ENCODE measurements around the gene KNCN.

The KNCN gene

GRCh38 chr1:46551597-46552095 lies at the start of gene KNCN:
TSS of gene KNCN (minus strand) at chr1:46551647. CDS start at chr1:46551215, 432 bp downstream.
- Histone ChIP-seq H3K4me1 (ENCODE audit: insufficient read depth, low read length) (no peaks in the 10 kb centered on the region), H3K27ac (ENCODE audit: low read length) (no peak within 1 kb of the TSS), H3K9ac (ENCODE audit: low read depth, low read length) (no peak within 1 kb of the TSS; the same call in 1 of the 2 replicates), H3K4me3 (ENCODE audit: low read length) (no peak within 1 kb of the TSS), H3K27me3 (ENCODE audit: insufficient read depth, low read length) (peaks cover 26% of the 10 kb centered on the region), H3K36me3 (ENCODE audit: insufficient read depth, low read depth, low read length) (no peaks in the 10 kb centered on the region), H3K9me3 (ENCODE audit: insufficient read depth, low read depth, low read length) (no peaks in the 10 kb centered on the region)

GRCh38 chr1:46599059-46599970 lies 47.9 kb upstream of the KNCN start:
- H3K9ac ChIP-seq (ENCODE audit: low read depth, low read length): no peak overlapping the region
- no peaks in the 10 kb centered on the region for H3K36me3 ChIP-seq (ENCODE audit: insufficient read depth, low read depth, low read length)
- H3K27me3 ChIP-seq (ENCODE audit: insufficient read depth, low read length): no peaks in the 10 kb centered on the region
- H3K9me3 ChIP-seq (ENCODE audit: insufficient read depth, low read depth, low read length): no peaks in the 10 kb centered on the region
- H3K27ac ChIP-seq (ENCODE audit: low read length): no peak overlapping the region
- H3K4me1 ChIP-seq (ENCODE audit: insufficient read depth, low read length): 0 out of 2 replicates have a peak, but pooled peaks cover 3% of the 10 kb centered on the region
- no peak overlapping the region for H3K4me3 ChIP-seq (ENCODE audit: low read length)

- H3K27me3 ChIP-seq (ENCODE audit: insufficient read depth, low read length): no peaks in the 10 kb centered on the region
- H3K36me3 ChIP-seq (ENCODE audit: insufficient read depth, low read depth, low read length): peaks cover 11% of the 10 kb centered on the region; the same call in 1 of the 2 replicates
- no peak overlapping the region for H3K9ac ChIP-seq (ENCODE audit: low read depth, low read length)
- no peak overlapping the region for H3K4me3 ChIP-seq (ENCODE audit: low read length)
- H3K27ac ChIP-seq (ENCODE audit: low read length): no peak overlapping the region
- no peaks in the 10 kb centered on the region for H3K9me3 ChIP-seq (ENCODE audit: insufficient read depth, low read depth, low read length)
- H3K4me1 ChIP-seq (ENCODE audit: insufficient read depth, low read length): no peaks in the 10 kb centered on the region
Observed at GRCh38 chr1:46596846-46597245, 45.4 kb upstream of the KNCN start.

GRCh38 chr1:46596036-46596435 lies 44.6 kb upstream of the KNCN start:
- Histone ChIP-seq H3K27me3 (ENCODE audit: insufficient read depth, low read length) (no peaks in the 10 kb centered on the region), H3K4me1 (ENCODE audit: insufficient read depth, low read length) (no peaks in the 10 kb centered on the region), H3K36me3 (ENCODE audit: insufficient read depth, low read depth, low read length) (peaks cover 12% of the 10 kb centered on the region; the same call in 1 of the 2 replicates), H3K9me3 (ENCODE audit: insufficient read depth, low read depth, low read length) (no peaks in the 10 kb centered on the region), H3K9ac (ENCODE audit: low read depth, low read length) (no peak overlapping the region), H3K27ac (ENCODE audit: low read length) (no peak overlapping the region), H3K4me3 (ENCODE audit: low read length) (no peak overlapping the region)

GRCh38 chr1:46595127-46595526 lies 43.7 kb upstream of the KNCN start:
- no peaks in the 10 kb centered on the region for H3K9me3 ChIP-seq (ENCODE audit: insufficient read depth, low read depth, low read length)
- H3K4me3 ChIP-seq (ENCODE audit: low read length): no peak overlapping the region

GRCh38 chr1:46594063-46594462 lies 42.6 kb upstream of the KNCN start:
- peaks cover 20% of the 10 kb centered on the region; the same call in 1 of the 2 replicates for H3K36me3 ChIP-seq (ENCODE audit: insufficient read depth, low read depth, low read length)
- no peak overlapping the region for H3K4me3 ChIP-seq (ENCODE audit: low read length)
- no peaks in the 10 kb centered on the region for H3K9me3 ChIP-seq (ENCODE audit: insufficient read depth, low read depth, low read length)
- H3K27me3 ChIP-seq (ENCODE audit: insufficient read depth, low read length): no peaks in the 10 kb centered on the region
- no peak overlapping the region for H3K9ac ChIP-seq (ENCODE audit: low read depth, low read length)
- H3K27ac ChIP-seq (ENCODE audit: low read length): no peak overlapping the region
- H3K4me1 ChIP-seq (ENCODE audit: insufficient read depth, low read length): no peaks in the 10 kb centered on the region

More at GRCh38 chr1:46595127-46595526, 43.7 kb upstream of the KNCN start:
- Histone ChIP-seq H3K9ac (ENCODE audit: low read depth, low read length) (no peak overlapping the region), H3K27me3 (ENCODE audit: insufficient read depth, low read length) (no peaks in the 10 kb centered on the region), H3K36me3 (ENCODE audit: insufficient read depth, low read depth, low read length) (peaks cover 20% of the 10 kb centered on the region; the same call in 1 of the 2 replicates), H3K27ac (ENCODE audit: low read length) (no peak overlapping the region), H3K4me1 (ENCODE audit: insufficient read depth, low read length) (no peaks in the 10 kb centered on the region)

GRCh38 chr1:46592823-46593222 lies 41.4 kb upstream of the KNCN start:
- Histone ChIP-seq H3K27me3 (ENCODE audit: insufficient read depth, low read length) (no peaks in the 10 kb centered on the region), H3K4me1 (ENCODE audit: insufficient read depth, low read length) (no peaks in the 10 kb centered on the region), H3K36me3 (ENCODE audit: insufficient read depth, low read depth, low read length) (peaks cover 20% of the 10 kb centered on the region; the same call in 1 of the 2 replicates), H3K9ac (ENCODE audit: low read depth, low read length) (no peak overlapping the region), H3K27ac (ENCODE audit: low read length) (no peak overlapping the region), H3K4me3 (ENCODE audit: low read length) (no peak overlapping the region), H3K9me3 (ENCODE audit: insufficient read depth, low read depth, low read length) (no peaks in the 10 kb centered on the region)

- Histone ChIP-seq H3K4me3 (ENCODE audit: low read length) (no peak overlapping the region), H3K4me1 (ENCODE audit: insufficient read depth, low read length) (no peaks in the 10 kb centered on the region), H3K36me3 (ENCODE audit: insufficient read depth, low read depth, low read length) (peaks cover 20% of the 10 kb centered on the region; the same call in 1 of the 2 replicates), H3K9me3 (ENCODE audit: insufficient read depth, low read depth, low read length) (no peaks in the 10 kb centered on the region), H3K27me3 (ENCODE audit: insufficient read depth, low read length) (no peaks in the 10 kb centered on the region), H3K27ac (ENCODE audit: low read length) (no peak overlapping the region), H3K9ac (ENCODE audit: low read depth, low read length) (no peak overlapping the region)
Observed at GRCh38 chr1:46589529-46589928, 38.1 kb upstream of the KNCN start.

GRCh38 chr1:46587069-46587468 lies 35.6 kb upstream of the KNCN start:
- no peaks in the 10 kb centered on the region for H3K27me3 ChIP-seq (ENCODE audit: insufficient read depth, low read length)
- peaks cover 9% of the 10 kb centered on the region; the same call in 1 of the 2 replicates for H3K36me3 ChIP-seq (ENCODE audit: insufficient read depth, low read depth, low read length)
- H3K27ac ChIP-seq (ENCODE audit: low read length): no peak overlapping the region
- H3K9me3 ChIP-seq (ENCODE audit: insufficient read depth, low read depth, low read length): no peaks in the 10 kb centered on the region
- no peak overlapping the region for H3K4me3 ChIP-seq (ENCODE audit: low read length)
- H3K4me1 ChIP-seq (ENCODE audit: insufficient read depth, low read length): peaks cover 4% of the 10 kb centered on the region; the same call in 1 of the 2 replicates
- H3K9ac ChIP-seq (ENCODE audit: low read depth, low read length): no peak overlapping the region

GRCh38 chr1:46585312-46585938 lies 34.0 kb upstream of the KNCN start:
- no peak overlapping the region for H3K9ac ChIP-seq (ENCODE audit: low read depth, low read length)
- no peak overlapping the region for H3K27ac ChIP-seq (ENCODE audit: low read length)
- H3K27me3 ChIP-seq (ENCODE audit: insufficient read depth, low read length): no peaks in the 10 kb centered on the region
- peaks cover 1% of the 10 kb centered on the region; the same call in 1 of the 2 replicates for H3K36me3 ChIP-seq (ENCODE audit: insufficient read depth, low read depth, low read length)
- no peak overlapping the region for H3K4me3 ChIP-seq (ENCODE audit: low read length)
- H3K9me3 ChIP-seq (ENCODE audit: insufficient read depth, low read depth, low read length): no peaks in the 10 kb centered on the region
- H3K4me1 ChIP-seq (ENCODE audit: insufficient read depth, low read length): peaks cover 4% of the 10 kb centered on the region; the same call in 1 of the 2 replicates

- no peak overlapping the region for H3K4me3 ChIP-seq (ENCODE audit: low read length)
- H3K36me3 ChIP-seq (ENCODE audit: insufficient read depth, low read depth, low read length): 0 out of 2 replicates have a peak, but pooled peaks cover 3% of the 10 kb centered on the region
- H3K27ac ChIP-seq (ENCODE audit: low read length): no peak overlapping the region
- no peaks in the 10 kb centered on the region for H3K9me3 ChIP-seq (ENCODE audit: insufficient read depth, low read depth, low read length)
- peaks cover 4% of the 10 kb centered on the region; the same call in 1 of the 2 replicates for H3K4me1 ChIP-seq (ENCODE audit: insufficient read depth, low read length)
- no peak overlapping the region for H3K9ac ChIP-seq (ENCODE audit: low read depth, low read length)
- H3K27me3 ChIP-seq (ENCODE audit: insufficient read depth, low read length): no peaks in the 10 kb centered on the region
Observed at GRCh38 chr1:46583494-46583893, 32.0 kb upstream of the KNCN start.
